Cardiac fibroblast (primary cell): ENCODE measurements around the gene BEST3.

Source experiments
- DNase-seq, 2 donors: peaks; one replicate each; pipeline versions ENCODE4 v3.0.0 to v3.0.0-alpha.2; 2010; ENCODE audit warnings: low read depth in 2 of 2
- H3K4me3 ChIP-seq, 2 donors: replicated peaks in 1 of 2; 1 replicate in 1 of 2; 2 replicates in 1 of 2; pipeline ENCODE4 v1.5.1; 2011; ENCODE audit warnings: low read depth in 2 of 2, low read length in 2 of 2, mild to moderate bottlenecking in 2 of 2, moderate library complexity in 1 of 2
- TF ChIP-seq, protein P1 (sequence below): IDR thresholded peaks from one replicate; pipeline ENCODE4 v1.5.1; 2011; ENCODE audit warnings: low read depth, mild to moderate bottlenecking, low read length, inconsistent platforms

Gene BEST3

DNA sequence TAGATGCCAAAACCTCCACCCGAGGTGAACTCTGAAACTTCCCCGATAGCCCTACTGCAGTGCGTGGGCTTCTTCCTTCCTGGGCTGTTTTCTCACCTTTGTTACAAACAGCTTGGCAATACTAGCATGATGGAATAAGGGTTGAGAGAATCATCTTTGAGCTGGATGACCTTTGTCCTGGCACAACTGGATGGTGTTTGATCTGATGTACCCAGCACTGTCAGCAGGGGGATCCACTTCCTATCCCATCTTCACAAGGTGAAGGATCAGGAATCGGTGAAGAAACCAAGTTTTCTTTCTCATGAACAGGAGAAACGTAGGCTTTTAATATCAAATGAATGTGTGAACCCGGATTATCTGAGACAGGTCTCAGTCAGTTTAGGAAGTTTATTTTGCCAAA lies 68.9 kb downstream of the BEST3 start:
- no peak overlapping the region for H3K4me3 ChIP-seq
- DNase-seq = peak in 1 of 2 donors; percentile 8
- TF ChIP-seq, protein P1, sequence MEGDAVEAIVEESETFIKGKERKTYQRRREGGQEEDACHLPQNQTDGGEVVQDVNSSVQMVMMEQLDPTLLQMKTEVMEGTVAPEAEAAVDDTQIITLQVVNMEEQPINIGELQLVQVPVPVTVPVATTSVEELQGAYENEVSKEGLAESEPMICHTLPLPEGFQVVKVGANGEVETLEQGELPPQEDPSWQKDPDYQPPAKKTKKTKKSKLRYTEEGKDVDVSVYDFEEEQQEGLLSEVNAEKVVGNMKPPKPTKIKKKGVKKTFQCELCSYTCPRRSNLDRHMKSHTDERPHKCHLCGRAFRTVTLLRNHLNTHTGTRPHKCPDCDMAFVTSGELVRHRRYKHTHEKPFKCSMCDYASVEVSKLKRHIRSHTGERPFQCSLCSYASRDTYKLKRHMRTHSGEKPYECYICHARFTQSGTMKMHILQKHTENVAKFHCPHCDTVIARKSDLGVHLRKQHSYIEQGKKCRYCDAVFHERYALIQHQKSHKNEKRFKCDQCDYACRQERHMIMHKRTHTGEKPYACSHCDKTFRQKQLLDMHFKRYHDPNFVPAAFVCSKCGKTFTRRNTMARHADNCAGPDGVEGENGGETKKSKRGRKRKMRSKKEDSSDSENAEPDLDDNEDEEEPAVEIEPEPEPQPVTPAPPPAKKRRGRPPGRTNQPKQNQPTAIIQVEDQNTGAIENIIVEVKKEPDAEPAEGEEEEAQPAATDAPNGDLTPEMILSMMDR = peak; percentile 34

DNA sequence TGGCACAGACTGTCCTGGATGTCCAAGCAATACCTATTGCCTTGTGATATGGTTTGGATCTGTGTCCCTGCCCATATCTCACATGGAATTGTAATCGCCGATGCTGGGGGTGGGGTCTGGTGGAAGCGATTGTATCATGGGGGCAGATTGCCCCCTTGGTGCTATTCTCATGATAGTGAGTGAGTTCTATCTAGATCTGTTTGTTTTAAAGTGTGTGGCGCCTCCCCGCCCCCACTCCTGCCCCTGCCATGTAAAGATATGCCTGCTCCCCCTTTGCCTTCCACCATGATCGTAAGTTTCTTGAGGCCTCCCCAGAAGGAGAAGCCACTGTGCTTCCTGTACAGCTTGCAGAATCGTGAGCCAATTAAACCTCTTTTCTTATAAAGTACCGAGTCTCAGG lies 71.6 kb downstream of the BEST3 start:
- no peak for DNase-seq

DNA sequence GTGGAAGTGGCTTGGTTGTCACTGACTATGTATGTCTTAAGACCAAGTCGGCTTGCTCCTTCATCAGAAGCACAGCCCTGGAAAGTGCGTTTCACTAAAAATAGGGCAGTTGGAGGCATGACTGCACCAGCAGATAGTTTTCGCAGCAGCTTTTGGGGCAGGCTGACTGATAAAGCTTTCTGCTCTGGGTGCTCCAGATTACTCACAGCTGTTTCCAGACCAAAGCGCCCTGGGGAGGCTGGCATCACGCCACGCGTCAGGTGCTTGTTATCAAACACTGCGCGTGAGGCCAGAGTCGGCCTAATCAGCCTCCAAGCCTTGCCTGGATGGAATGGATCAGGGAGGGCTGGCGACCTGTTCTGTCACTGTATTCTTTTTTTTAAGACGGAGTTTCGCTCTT lies 75.1 kb downstream of the BEST3 start:
- TF ChIP-seq, protein P1 = no peak
- DNase-seq = peak in 1 of 2 donors; percentile 48
- no peak overlapping the region for H3K4me3 ChIP-seq

More for the DNA sequence above, 71.6 kb downstream of the BEST3 start:
- TF ChIP-seq, protein P1 = no peak
- H3K4me3 ChIP-seq = no peak overlapping the region

DNA sequence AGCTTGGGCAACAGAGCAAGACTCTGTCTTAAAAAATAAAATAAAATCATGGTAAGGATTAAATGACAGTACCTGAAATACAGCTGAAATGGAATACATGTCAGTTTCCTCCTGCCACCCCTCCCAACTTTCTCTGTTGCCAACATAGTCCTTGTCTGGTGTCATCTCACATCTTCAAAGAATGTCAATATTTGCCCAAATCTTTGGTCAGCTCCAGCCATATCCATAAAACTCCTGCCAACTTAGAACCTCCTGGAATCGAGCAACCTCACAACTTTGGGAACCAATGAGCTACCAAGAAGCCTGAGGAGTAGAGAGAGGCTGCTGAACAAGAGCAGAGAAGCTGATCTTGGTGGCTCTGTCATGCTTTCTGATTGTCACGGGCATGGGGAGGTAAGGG lies 77.6 kb downstream of the BEST3 start:
- TF ChIP-seq, protein P1 = no peak
- no peak overlapping the region for H3K4me3 ChIP-seq
- DNase-seq = no peak

DNA sequence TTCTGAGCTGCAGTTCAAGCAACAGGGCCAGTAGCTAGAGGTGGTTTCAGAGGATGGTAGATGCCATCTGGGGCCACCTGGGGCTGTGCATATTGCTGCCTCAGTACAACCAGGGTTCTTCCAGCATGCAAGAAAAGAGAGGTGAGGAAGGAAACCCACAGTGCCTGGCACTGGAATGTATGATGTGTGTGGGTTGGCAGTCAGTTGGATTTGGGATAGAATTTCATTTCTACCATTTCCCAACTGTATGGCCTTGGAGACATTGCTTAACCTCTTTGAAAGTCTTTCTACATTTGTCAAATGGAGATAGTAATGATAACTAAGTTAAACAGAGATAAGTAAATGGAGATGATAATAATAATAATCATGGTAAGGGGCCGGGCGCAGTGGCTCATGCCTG lies 78.2 kb downstream of the BEST3 start:
- no peak overlapping the region for H3K4me3 ChIP-seq
- TF ChIP-seq, protein P1 = no peak
- peak in 1 of 2 donors; percentile 9 for DNase-seq

DNA sequence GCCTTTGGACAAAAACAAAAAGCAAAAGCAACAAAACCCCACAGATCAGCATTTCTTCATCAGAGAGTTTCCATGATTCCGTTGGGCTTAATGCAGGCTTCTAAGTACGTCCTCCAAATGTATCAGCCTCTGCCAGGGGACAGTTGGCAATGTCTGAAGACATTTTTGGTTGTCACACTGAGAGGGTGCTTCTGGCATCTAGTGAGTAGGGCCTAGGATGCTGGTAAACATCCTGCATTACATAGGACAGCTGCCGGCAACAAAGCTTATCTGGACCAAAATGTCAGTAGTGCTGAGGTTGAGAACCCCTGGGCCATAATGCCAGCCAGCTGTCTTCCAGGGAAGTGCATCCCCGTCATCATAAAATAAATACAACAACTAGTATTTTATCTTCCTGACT lies 79.0 kb downstream of the BEST3 start:
- no peak overlapping the region for H3K4me3 ChIP-seq
- no peak for DNase-seq
- TF ChIP-seq, protein P1 = no peak

DNA sequence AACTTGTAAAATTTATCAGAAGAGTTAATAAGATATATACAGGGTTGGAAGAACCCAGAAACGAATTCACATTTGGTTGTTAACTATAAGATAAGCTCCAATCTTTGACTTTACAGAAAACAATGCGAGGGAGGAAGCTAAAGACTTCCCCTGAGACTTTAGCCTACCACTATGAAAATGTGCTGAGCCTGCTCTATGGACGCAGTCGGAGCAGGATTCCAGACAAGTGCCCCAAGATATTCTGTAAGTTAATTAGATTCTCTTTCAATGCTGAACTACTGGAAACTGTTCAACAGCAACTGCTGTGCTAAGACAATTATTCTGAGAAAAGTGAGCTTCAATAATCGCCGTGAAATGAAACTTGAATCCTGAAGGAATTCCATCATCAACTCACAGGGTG lies 80.1 kb downstream of the BEST3 start:
- TF ChIP-seq, protein P1 = no peak
- H3K4me3 ChIP-seq = no peak overlapping the region
- peak in 1 of 2 donors; percentile 49 for DNase-seq
